ENCODE results near the gene RNU5D-1.
A peak's percentile ranks its signal among the peaks of the same experiment; 100 is the strongest.

- TF ChIP-seq GABPB1 (CRISPR knock-in tag; IDR thresholded peaks at IDR 0.05) (no peak), MLX (CRISPR knock-in tag; IDR thresholded peaks at IDR 0.05) (no peak), CTCF (IDR thresholded peaks at IDR 0.05) (no peak), USF2 (CRISPR knock-in tag; IDR thresholded peaks at IDR 0.05) (no peak; the same call in 1 of the 2 replicates), ETV6 (CRISPR knock-in tag; IDR thresholded peaks at IDR 0.05) (no peak), MAX (CRISPR knock-in tag; IDR thresholded peaks at IDR 0.05) (no peak), JAZF1 (CRISPR knock-in tag; IDR thresholded peaks at IDR 0.05) (no peak), USF1 (CRISPR knock-in tag; IDR thresholded peaks at IDR 0.05) (peak; percentile 66; the same call in 1 of the 2 replicates), ZNF121 (CRISPR knock-in tag; IDR thresholded peaks at IDR 0.05) (no peak), ZBTB21 (CRISPR knock-in tag; IDR thresholded peaks at IDR 0.05; ENCODE audit: borderline replicate concordance) (no peak), JUN (CRISPR knock-in tag; IDR thresholded peaks at IDR 0.05) (no peak), ZSCAN18 (CRISPR knock-in tag; IDR thresholded peaks at IDR 0.05) (no peak), NR2C2 (CRISPR knock-in tag; IDR thresholded peaks at IDR 0.05) (no peak)
Observed at GRCh38 chr1:44733365-44733764, 2.4 kb upstream of the RNU5D-1 start.
